HCT116 (cell line): Measurements from ENCODE around the gene RTN4RL1.

Experiments
- CTCF ChIP-seq, 3 experiments: fragments of 200-600 bp in 1 of 3; sonication (generic) in 1 of 3; IDR thresholded peaks in 2 of 3; conservative IDR thresholded peaks in 1 of 3; 2 replicates each; pipeline ENCODE4 v1.5.1; 2012 to 2017; ENCODE audit warnings: low read depth in 2 of 3, low read length in 2 of 3, antibody characterized with exemption in 1 of 3, borderline replicate concordance in 1 of 3, control low read depth in 1 of 3, mild to moderate bottlenecking in 1 of 3, mixed read lengths in 1 of 3, mixed run types in 1 of 3, moderate library complexity in 1 of 3; ENCODE audit not compliant: insufficient read depth in 1 of 3
- EZH2 ChIP-seq: fragments of 200-600 bp; sonication (generic); IDR thresholded peaks from 2 replicates; pipeline ENCODE4 v1.6.1; 2017; ENCODE audit warnings: antibody characterized with exemption, mixed run types
- POLR2A ChIP-seq: IDR thresholded peaks from 2 replicates; pipeline ENCODE4 v1.7.0; 2011; ENCODE audit warnings: borderline replicate concordance; ENCODE audit not compliant: insufficient read depth, insufficient read length; ENCODE audit errors: extremely low read depth
- YY1 ChIP-seq: IDR thresholded peaks from 2 replicates; pipeline ENCODE4 v1.6.1; 2011; ENCODE audit warnings: low read length, low read depth, moderate library complexity, mild to moderate bottlenecking; ENCODE audit not compliant: insufficient replicate concordance; ENCODE audit errors: extremely low read depth
- ZFX ChIP-seq: fragments of 450-650 bp; IDR thresholded peaks from 2 replicates; pipeline ENCODE4 v1.6.1; 2017
- ZNF274 ChIP-seq: fragments of 200-500 bp; sonication (Bioruptor generic); IDR thresholded peaks from 2 replicates; pipeline ENCODE4 v1.6.1; 2014; ENCODE audit warnings: mild to moderate bottlenecking, low read depth, low read length, inconsistent platforms

- no peak for TF ChIP-seq CTCF (IDR thresholded peaks at IDR 0.05 in 2 of 3, conservative IDR thresholded peaks at IDR 0.05 in 1 of 3; ENCODE audit: borderline replicate concordance in 1 of 3, insufficient read depth in 1 of 3, low read depth in 2 of 3, low read length in 2 of 3)
- no peak for TF ChIP-seq YY1
- no peak for TF ChIP-seq ZNF274
- TF ChIP-seq EZH2, result no peak
- no peak for TF ChIP-seq POLR2A
- no peak for TF ChIP-seq ZFX
Observed at GRCh38 chr17:2064520-2064971, 39.4 kb upstream of the RTN4RL1 start.
